Measurements from ENCODE around the gene LOXL1.
"Not testable (repeated sequence)": the region's sequence is repeated elsewhere in the genome, so short reads cannot be mapped to it uniquely, and the experiment has no call there.

LOXL1 gene

GRCh38 chr15:73937296-73937695 is 11.0 kb downstream of the LOXL1 start:
- H3K27ac Mint-ChIP-seq, result no peak overlapping the region
- H3K4me1 Mint-ChIP-seq, result peaks cover 8% of the 10 kb centered on the region
- no peaks in the 10 kb centered on the region for H3K9me3 Mint-ChIP-seq
- ATAC-seq, result no peak
- no peak overlapping the region for H3K4me3 Mint-ChIP-seq
- H3K36me3 Mint-ChIP-seq, result no peaks in the 10 kb centered on the region
- H3K27me3 Mint-ChIP-seq, result peaks cover 43% of the 10 kb centered on the region

- ATAC-seq, result no peak
- Mint-ChIP-seq H3K4me3 (no peak overlapping the region), H3K9me3 (no peaks in the 10 kb centered on the region), H3K36me3 (no peaks in the 10 kb centered on the region), H3K4me1 (peaks cover 8% of the 10 kb centered on the region), H3K27ac (no peak overlapping the region), H3K27me3 (peaks cover 43% of the 10 kb centered on the region)
Measured at GRCh38 chr15:73937726-73938125, 11.5 kb downstream of the LOXL1 start.

- not testable (repeated sequence) for ATAC-seq
- H3K27me3 Mint-ChIP-seq, result peaks cover 41% of the 10 kb centered on the region
Measured at GRCh38 chr15:73938516-73938915, 12.3 kb downstream of the LOXL1 start.

GRCh38 chr15:73939138-73939537 is 12.9 kb downstream of the LOXL1 start:
- no peaks in the 10 kb centered on the region for H3K36me3 Mint-ChIP-seq
- H3K4me3 Mint-ChIP-seq, result no peak overlapping the region
- no peak overlapping the region for H3K27ac Mint-ChIP-seq
- H3K27me3 Mint-ChIP-seq, result peaks cover 37% of the 10 kb centered on the region
- no peaks in the 10 kb centered on the region for H3K9me3 Mint-ChIP-seq
- peaks cover 8% of the 10 kb centered on the region for H3K4me1 Mint-ChIP-seq
- no peak for ATAC-seq

More at GRCh38 chr15:73938516-73938915, 12.3 kb downstream of the LOXL1 start:
- H3K4me3 Mint-ChIP-seq, H3K27ac Mint-ChIP-seq, H3K9me3 Mint-ChIP-seq, H3K36me3 Mint-ChIP-seq, H3K4me1 Mint-ChIP-seq: not testable (repeated sequence)

GRCh38 chr15:73940061-73940981 is 14.1 kb downstream of the LOXL1 start:
- Mint-ChIP-seq H3K4me1 (peaks cover 8% of the 10 kb centered on the region), H3K36me3 (no peaks in the 10 kb centered on the region), H3K4me3 (no peak overlapping the region), H3K27me3 (peaks cover 34% of the 10 kb centered on the region), H3K9me3 (no peaks in the 10 kb centered on the region), H3K27ac (no peak overlapping the region)
- ATAC-seq, result no peak

GRCh38 chr15:73941044-73941443 is 14.8 kb downstream of the LOXL1 start:
- Mint-ChIP-seq H3K4me3 (no peak overlapping the region), H3K27ac (no peak overlapping the region), H3K36me3 (no peaks in the 10 kb centered on the region), H3K4me1 (peaks cover 8% of the 10 kb centered on the region), H3K27me3 (peaks cover 36% of the 10 kb centered on the region), H3K9me3 (no peaks in the 10 kb centered on the region)
- no peak for ATAC-seq

GRCh38 chr15:73941449-73941848 is 15.2 kb downstream of the LOXL1 start:
- H3K27ac Mint-ChIP-seq, result no peak overlapping the region
- no peak overlapping the region for H3K4me3 Mint-ChIP-seq
- H3K36me3 Mint-ChIP-seq, result no peaks in the 10 kb centered on the region

GRCh38 chr15:73941871-73942635 is 15.8 kb downstream of the LOXL1 start:
- Mint-ChIP-seq H3K4me3 (no peak overlapping the region), H3K36me3 (no peaks in the 10 kb centered on the region), H3K27ac (no peak overlapping the region), H3K9me3 (no peaks in the 10 kb centered on the region), H3K27me3 (peaks cover 35% of the 10 kb centered on the region), H3K4me1 (peaks cover 13% of the 10 kb centered on the region)
- ATAC-seq, result no peak

More at GRCh38 chr15:73941449-73941848, 15.2 kb downstream of the LOXL1 start:
- ATAC-seq, result no peak
- peaks cover 12% of the 10 kb centered on the region for H3K4me1 Mint-ChIP-seq
- H3K27me3 Mint-ChIP-seq, result peaks cover 37% of the 10 kb centered on the region
- no peaks in the 10 kb centered on the region for H3K9me3 Mint-ChIP-seq

GRCh38 chr15:73942751-73943270 is 16.5 kb downstream of the LOXL1 start:
- H3K36me3 Mint-ChIP-seq, result no peaks in the 10 kb centered on the region
- peaks cover 13% of the 10 kb centered on the region for H3K4me1 Mint-ChIP-seq
- H3K27me3 Mint-ChIP-seq, result peaks cover 29% of the 10 kb centered on the region
- H3K4me3 Mint-ChIP-seq, result no peak overlapping the region
- H3K9me3 Mint-ChIP-seq, result no peaks in the 10 kb centered on the region
- no peak overlapping the region for H3K27ac Mint-ChIP-seq
- no peak for ATAC-seq

GRCh38 chr15:73944161-73945129 is 18.2 kb downstream of the LOXL1 start:
- Mint-ChIP-seq H3K4me1 (peaks cover 13% of the 10 kb centered on the region), H3K36me3 (no peaks in the 10 kb centered on the region), H3K9me3 (no peaks in the 10 kb centered on the region), H3K27me3 (peaks cover 29% of the 10 kb centered on the region), H3K4me3 (no peak overlapping the region), H3K27ac (no peak overlapping the region)
- ATAC-seq, result no peak

GRCh38 chr15:73945130-73945508 is 18.9 kb downstream of the LOXL1 start:
- Mint-ChIP-seq H3K4me1 (peaks cover 13% of the 10 kb centered on the region), H3K4me3 (no peak overlapping the region), H3K27ac (no peak overlapping the region), H3K36me3 (no peaks in the 10 kb centered on the region), H3K9me3 (no peaks in the 10 kb centered on the region), H3K27me3 (peaks cover 29% of the 10 kb centered on the region)
- no peak for ATAC-seq

- Mint-ChIP-seq H3K4me1 (peaks cover 20% of the 10 kb centered on the region), H3K36me3 (no peaks in the 10 kb centered on the region), H3K4me3 (no peak overlapping the region), H3K27me3 (peaks cover 29% of the 10 kb centered on the region), H3K9me3 (no peaks in the 10 kb centered on the region), H3K27ac (no peak overlapping the region)
- ATAC-seq, result no peak
Measured at GRCh38 chr15:73946046-73946721, 19.9 kb downstream of the LOXL1 start.

GRCh38 chr15:73946795-73947370 is 20.6 kb downstream of the LOXL1 start:
- no peak for ATAC-seq
- peaks cover 23% of the 10 kb centered on the region for H3K27me3 Mint-ChIP-seq
- H3K4me3 Mint-ChIP-seq, result no peak overlapping the region
- no peaks in the 10 kb centered on the region for H3K36me3 Mint-ChIP-seq
- peaks cover 19% of the 10 kb centered on the region for H3K4me1 Mint-ChIP-seq
- no peaks in the 10 kb centered on the region for H3K9me3 Mint-ChIP-seq
- H3K27ac Mint-ChIP-seq, result no peak overlapping the region

GRCh38 chr15:73947651-73948050 is 21.4 kb downstream of the LOXL1 start:
- Mint-ChIP-seq H3K9me3 (no peaks in the 10 kb centered on the region), H3K36me3 (no peaks in the 10 kb centered on the region), H3K4me1 (peaks cover 15% of the 10 kb centered on the region), H3K27ac (no peak overlapping the region), H3K27me3 (peaks cover 20% of the 10 kb centered on the region), H3K4me3 (no peak overlapping the region)
- no peak for ATAC-seq
